Heart left ventricle (tissue), 13 donors: Measurements from ENCODE around the gene QRICH1.

ENCODE experiments used
- CTCF ChIP-seq, 12 donors: fragments of 200-600 bp; sonication (generic) in 4 of 12; IDR thresholded peaks; one replicate each; pipeline versions ENCODE4 v1.5.0 to v1.8.0; 2018 to 2022; ENCODE audit warnings: antibody characterized with exemption in 12 of 12, mild to moderate bottlenecking in 5 of 12
- POLR2A ChIP-seq, 2 donors: fragments of 450-650 bp; IDR thresholded peaks; one replicate each; pipeline ENCODE4 v1.6.1; 2017; ENCODE audit warnings: antibody characterized with exemption in 2 of 2, mild to moderate bottlenecking in 2 of 2, moderate library complexity in 2 of 2
- donor health status: ischemic (EF 13 %, LVEDD 7.1; RV severe dilation, severe dysfunction).
- donor health status: DM: no; HTN: yes; CAD: no.
- donor health status: DM: no; HTN: no; CAD: no.
- donor health status: ischemic (EF 25% LVEDD 6.9; RV normal size, moderate dysfunction).
- donor health status: ischemic (EF 25% LVEDD 5.7; RV mildly dilated, moderate dysfunction).
- donor health status: ischemic (EF 35%, LVEDD 5.7; RV mildly dilated, moderate dysfunction).
- donor health status: nonischemic (EF 11% LVEDD 7.7; RV severe dilation, severe dysfunction).
- donor health status: DM: yes; HTN: yes; CAD: no.
- donor health status: PGD.
- donor health status: ischemic (EF 29% LVEDD 5.4; RV normal size, mild dysfunction).
- donor health status: nonischemic (EF 23%, LVEDD 6.1; RV moderate dilation, normal function).

- TF ChIP-seq CTCF (IDR thresholded peaks at IDR 0.05) (no peak), POLR2A (IDR thresholded peaks at IDR 0.05) (no peak)
Observed at GRCh38 chr3:49108346-49108745, 14.5 kb upstream of the QRICH1 start.
